GM12891 (cell line): ENCODE measurements around the gene R3HDM2.

ENCODE experiments used
- DNase-seq: peaks from one replicate; pipeline ENCODE4 v3.0.0; 2011; ENCODE audit warnings: low spot score; ENCODE audit not compliant: insufficient read length
- FAIRE-seq: peaks from 2 replicates; lab custom pipeline; 2011; peaks lifted over from hg19 to GRCh38; lab: Jason Lieb, UNC
- PAX5 ChIP-seq: IDR thresholded peaks from 2 replicates; pipeline ENCODE4 v1.6.1; 2011; ENCODE audit warnings: low read length, moderate library complexity, mild to moderate bottlenecking; ENCODE audit not compliant: insufficient read depth, severe bottlenecking
- POLR2A ChIP-seq: IDR thresholded peaks from 2 replicates; pipeline ENCODE4 v1.6.1; 2011; ENCODE audit warnings: low read depth, low read length, control low read depth
- POLR2AphosphoS5 ChIP-seq: IDR thresholded peaks from 2 replicates; pipeline ENCODE4 v1.6.1; 2011; ENCODE audit warnings: low read depth, low read length, control low read depth
- POU2F2 ChIP-seq: IDR thresholded peaks from 2 replicates; pipeline ENCODE4 v1.6.1; 2011; ENCODE audit warnings: low read depth, mild to moderate bottlenecking, control low read depth, low read length, moderate library complexity
- SPI1 ChIP-seq: IDR thresholded peaks from 2 replicates; pipeline ENCODE4 v1.6.1; 2011; ENCODE audit warnings: low read depth, low read length, control low read depth
- TAF1 ChIP-seq: IDR thresholded peaks from 2 replicates; pipeline ENCODE4 v1.6.1; 2011; ENCODE audit warnings: low read depth, low read length, control low read depth

Gene R3HDM2

DNA sequence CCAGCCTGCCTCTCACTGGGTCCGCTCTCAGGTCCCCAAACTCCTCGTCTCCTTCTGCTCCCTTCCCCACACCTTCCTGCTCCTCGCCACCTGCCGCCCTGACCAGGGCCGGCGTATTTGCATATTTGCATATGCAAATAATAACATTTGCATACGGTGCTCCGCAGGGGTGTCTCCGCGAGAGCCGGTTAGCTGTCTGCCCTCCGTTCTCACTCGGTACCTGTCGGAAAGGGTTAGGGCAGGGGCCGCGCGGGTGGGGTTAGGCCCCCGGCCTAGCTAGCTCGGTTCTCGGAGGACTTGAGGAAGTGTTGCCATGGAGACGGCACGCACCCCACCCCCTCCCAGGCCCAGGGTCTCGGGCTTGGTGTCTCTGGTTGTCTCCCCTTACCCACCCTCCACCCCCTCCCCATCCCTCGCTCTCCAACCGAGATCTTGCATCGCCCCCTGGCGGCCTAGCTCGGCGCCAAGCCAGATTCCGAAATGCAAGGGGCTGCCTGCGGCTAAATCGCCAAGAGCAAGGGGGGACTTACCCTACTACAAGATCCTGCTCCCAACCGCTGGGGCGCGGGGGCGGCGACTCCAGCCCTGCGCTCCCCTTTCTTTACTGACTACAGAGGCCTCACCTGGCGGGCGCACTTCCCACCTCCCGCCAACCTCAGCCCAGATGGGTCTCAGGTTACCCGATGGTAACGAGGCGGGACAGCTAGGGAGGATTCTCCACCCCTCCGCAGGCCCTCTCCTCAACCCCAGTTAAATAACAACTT, 188.0 kb downstream of the R3HDM2 start:
- TF ChIP-seq SPI1 = no peak
- no peak for TF ChIP-seq POLR2AphosphoS5
- TF ChIP-seq POLR2A = no peak
- peak; percentile 100 for TF ChIP-seq POU2F2
- no peak for TF ChIP-seq TAF1
- peak; percentile 76 for FAIRE-seq
- DNase-seq = peak; percentile 71

DNA sequence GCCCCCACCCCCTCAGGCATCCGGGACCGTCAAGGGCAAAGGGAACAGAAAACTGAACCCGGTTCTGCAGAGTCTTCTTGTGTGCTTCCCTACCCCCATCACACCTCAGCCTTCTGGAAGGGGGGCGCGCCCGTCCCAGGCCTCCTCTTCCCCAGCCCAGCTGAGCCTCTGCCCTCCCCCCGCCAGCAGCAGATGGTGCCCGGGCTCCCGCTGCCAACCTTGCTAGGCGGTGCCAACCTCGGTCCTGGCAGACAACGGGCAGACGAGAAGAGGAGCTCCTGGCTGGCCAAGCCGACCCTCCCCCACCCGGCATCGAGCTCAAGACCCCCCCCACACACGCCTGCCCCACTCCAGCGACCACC, 188.5 kb downstream of the R3HDM2 start:
- no peak for DNase-seq
- no peak for TF ChIP-seq PAX5
- no peak for TF ChIP-seq POLR2AphosphoS5
- no peak for TF ChIP-seq TAF1
- TF ChIP-seq POU2F2 = no peak
- no peak for TF ChIP-seq POLR2A
- no peak for TF ChIP-seq SPI1
- FAIRE-seq = no peak

DNA sequence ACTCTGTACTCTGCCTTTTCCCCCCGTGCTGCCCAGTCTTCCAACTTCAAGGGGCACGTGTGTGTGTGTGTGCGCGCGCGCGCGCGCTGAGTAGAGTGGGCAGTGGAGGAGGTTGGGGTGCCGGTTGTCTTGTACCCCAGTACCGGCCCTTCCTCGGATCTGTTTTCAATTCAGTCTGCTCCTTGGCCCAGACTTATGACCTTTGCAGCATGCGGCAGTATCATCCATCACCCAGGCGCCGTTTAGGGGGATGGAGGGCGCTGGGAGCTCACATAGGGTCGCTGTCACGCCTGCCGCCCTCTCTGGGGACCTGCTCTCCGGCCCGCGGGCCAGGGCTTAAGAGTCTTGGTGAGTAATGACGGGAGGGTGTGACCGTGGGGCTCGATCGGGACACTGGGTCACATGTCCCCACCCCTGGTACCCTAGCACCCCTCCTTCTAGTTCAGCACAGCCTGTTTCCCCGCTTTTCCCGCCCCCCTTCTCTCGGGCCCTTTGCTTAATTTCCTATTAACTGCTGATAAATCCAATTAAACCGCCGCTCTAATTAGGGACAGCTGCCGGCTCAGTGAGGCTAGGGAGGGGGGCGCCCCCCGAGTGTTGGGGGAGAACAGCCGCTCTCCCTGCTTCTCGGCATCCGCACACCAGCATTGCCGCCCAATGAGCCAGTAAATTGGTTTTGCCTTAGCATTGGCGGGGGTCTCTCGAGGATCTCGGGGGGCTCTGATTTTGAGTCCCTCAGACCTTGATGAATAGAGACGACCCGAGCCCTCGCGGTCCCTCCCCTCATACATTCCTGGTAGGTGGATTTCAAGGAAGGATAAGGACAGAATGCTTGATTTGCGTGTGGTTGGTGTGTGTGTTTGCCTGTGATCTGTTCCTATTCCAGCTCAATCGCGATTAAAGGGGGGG, 189.2 kb downstream of the R3HDM2 start:
- FAIRE-seq = no peak
- TF ChIP-seq TAF1 (no peak), POLR2A (no peak), SPI1 (no peak), POLR2AphosphoS5 (no peak), PAX5 (no peak), POU2F2 (no peak)
- DNase-seq = no peak

DNA sequence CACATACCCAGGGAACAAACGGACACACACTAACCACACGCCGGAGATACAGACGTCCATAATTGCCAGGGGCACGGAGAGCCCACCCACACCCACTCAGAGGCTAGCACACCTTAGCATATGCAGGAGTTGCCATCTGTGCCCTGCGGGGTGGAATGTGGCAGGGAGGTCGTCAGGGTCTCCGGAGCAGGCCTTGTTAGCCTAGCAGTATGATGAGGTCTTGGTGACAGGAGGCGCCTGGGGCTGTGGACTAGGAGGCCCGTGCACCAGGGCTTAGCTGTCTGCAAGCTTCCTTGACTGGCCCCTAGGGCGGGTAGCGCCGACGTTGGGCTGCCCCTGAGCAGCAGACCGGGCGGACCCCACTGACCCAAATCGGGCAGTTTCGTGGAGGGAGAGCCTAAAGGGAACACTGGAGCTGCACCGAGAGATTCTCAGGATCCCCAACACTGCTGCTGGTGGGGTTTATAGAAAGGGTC, 189.9 kb downstream of the R3HDM2 start:
- FAIRE-seq (no peak), DNase-seq (no peak)
- TF ChIP-seq TAF1 = no peak
- TF ChIP-seq POLR2AphosphoS5 = no peak
- TF ChIP-seq POU2F2 = no peak
- no peak for TF ChIP-seq POLR2A
- no peak for TF ChIP-seq SPI1
- no peak for TF ChIP-seq PAX5

DNA sequence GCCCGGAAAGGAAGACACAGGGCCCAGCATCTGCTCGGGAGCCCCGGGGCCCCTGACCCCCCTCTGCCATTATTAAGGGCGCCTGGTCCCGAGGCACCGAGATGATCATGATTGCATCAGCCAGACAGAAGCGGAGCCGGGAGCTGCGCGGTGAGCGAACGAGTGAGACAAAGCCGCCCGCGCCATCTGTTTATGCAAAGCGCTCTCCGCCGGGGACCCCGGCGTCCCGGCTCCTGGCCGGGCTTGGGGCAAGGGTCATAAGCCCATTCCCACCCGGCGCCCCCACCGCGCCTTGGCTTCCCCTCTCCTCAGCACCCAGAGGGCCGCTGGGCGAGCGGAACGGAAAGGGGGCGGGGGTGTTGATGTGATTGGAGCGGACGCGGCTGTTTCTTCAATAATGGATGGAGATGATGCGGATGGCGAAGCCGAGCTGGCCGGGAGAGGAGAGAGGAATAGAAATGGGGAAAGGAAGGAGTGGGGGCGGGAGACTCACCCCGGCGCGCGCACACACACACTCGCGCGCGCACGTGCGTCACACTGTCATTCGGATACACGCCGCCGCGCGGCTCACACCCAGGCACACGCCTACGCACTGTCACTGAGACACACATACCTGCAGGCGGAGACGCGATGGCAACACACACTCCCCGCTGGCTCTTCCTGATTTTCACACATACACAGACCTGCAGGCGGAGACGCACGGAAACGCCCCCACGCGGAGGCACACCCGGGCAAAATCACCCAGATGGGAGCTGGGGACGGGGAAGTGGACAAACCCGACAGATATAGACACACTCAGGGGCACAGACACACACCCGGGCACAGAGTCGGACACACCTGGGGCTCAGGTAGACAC, 190.5 kb downstream of the R3HDM2 start:
- DNase-seq (no peak), FAIRE-seq (peak; percentile 96)
- TF ChIP-seq POLR2A (no peak), POU2F2 (peak; percentile 76), SPI1 (0 out of 2 replicates have a peak, but pooled peaks have one; percentile 7), PAX5 (no peak)

DNA sequence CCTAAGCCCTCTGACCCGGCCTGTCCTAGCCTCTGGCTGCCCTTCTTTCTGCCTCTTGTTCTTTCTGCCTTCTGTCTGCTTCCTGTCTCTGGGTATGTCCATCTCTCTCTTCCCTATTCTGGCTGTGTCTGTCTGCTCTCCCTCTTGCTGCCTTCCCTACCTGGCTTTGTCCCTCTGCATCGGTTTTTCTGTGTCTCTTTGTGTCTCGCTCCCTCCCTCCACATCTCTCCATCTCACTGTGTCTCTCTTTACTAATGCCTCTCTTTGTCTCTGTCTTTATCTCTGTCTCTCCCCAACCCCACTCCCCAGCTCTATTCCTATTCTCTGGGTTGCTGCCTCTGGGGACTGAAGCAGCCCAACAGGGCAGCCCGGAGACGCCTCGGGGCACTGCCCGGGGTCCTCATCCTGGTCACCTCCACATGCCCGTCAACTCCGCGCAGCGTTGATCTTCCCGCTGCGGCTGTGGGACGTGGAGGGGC, 191.2 kb downstream of the R3HDM2 start:
- peak; percentile 67 for FAIRE-seq
- TF ChIP-seq TAF1 (no peak), POU2F2 (no peak), POLR2A (no peak), SPI1 (0 out of 2 replicates have a peak, but pooled peaks have one; percentile 27), POLR2AphosphoS5 (no peak), PAX5 (no peak)

DNA sequence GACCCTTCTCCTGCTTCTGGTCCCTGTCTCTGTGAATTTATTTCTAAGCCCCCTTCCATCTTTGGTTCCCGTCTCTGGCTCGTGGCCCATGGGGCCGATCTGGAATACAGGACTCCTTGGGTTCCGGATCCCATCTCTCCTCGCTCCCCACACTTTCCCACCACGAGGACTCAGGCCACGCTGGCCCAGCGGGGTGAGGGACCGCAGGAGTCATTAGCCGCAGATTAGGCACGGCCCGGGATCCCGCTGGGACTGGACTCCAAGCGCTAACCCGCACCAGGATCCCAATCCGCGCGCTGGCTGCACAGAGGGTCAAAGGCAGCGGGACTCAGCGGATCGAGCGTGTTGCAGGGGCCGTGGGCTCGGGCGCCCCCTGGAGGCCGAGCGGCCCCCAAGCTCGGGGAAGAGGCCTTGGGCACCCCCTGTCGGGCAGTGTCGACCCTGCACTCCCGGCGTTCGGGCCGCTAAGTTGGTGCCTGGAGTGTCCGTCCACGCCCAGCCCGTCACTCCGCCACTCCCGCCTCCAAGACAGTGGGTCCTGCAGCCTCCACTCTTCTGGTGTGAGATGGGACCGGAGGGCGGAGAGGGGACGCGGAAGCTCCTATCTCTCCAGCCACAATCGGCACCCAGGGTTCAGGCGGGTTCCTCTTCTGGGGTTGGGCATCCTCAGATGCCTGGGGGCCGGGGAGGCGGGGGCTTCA, 191.8 kb downstream of the R3HDM2 start:
- no peak for TF ChIP-seq PAX5
- TF ChIP-seq POLR2A = no peak
- peak; percentile 19; the same call in 1 of the 2 replicates for TF ChIP-seq POU2F2
- TF ChIP-seq SPI1 = no peak
- no peak for TF ChIP-seq POLR2AphosphoS5
- no peak for TF ChIP-seq TAF1
- FAIRE-seq (peak; percentile 93), DNase-seq (peak; percentile 95)

More for the DNA sequence above, 191.2 kb downstream of the R3HDM2 start:
- no peak for DNase-seq
